Endodermal cell (in vitro differentiated cells): Measurements from ENCODE around the gene FZD10. TPM values are rescaled to one million over a fixed set of nuclear protein-coding genes. Genes with fewer than 3 reads are reported as not detected.
A peak's percentile ranks its signal among the peaks of the same experiment; 100 is the strongest.

Source experiments
- DNase-seq: peaks from one replicate; pipeline ENCODE4 v3.0.0-alpha.2; 2017
- H3K27ac ChIP-seq: 2 replicates; pipeline ENCODE4 v1.5.1; 2013; ENCODE audit warnings: mild to moderate bottlenecking, low read depth, low read length, moderate library complexity
- H3K27me3 ChIP-seq: 2 replicates; pipeline ENCODE4 v1.6.1; 2013; ENCODE audit warnings: mild to moderate bottlenecking, low read length, moderate library complexity; ENCODE audit not compliant: insufficient read depth, control insufficient read depth, poor library complexity, severe bottlenecking
- H3K36me3 ChIP-seq: 2 replicates; pipeline ENCODE4 v1.7.0; 2013; ENCODE audit warnings: mild to moderate bottlenecking, low read length, moderate library complexity; ENCODE audit not compliant: control insufficient read depth, insufficient read depth
- H3K4me1 ChIP-seq: one replicate; pipeline ENCODE4 v1.7.0; 2013; ENCODE audit warnings: low read length; ENCODE audit not compliant: control insufficient read depth, insufficient read depth
- H3K4me3 ChIP-seq: 2 replicates; pipeline ENCODE4 v1.5.1; 2013; ENCODE audit warnings: mild to moderate bottlenecking, low read length, moderate library complexity
- H3K9ac ChIP-seq: 2 replicates; pipeline ENCODE4 v1.6.1; 2013; ENCODE audit warnings: mild to moderate bottlenecking, low read length, moderate library complexity; ENCODE audit not compliant: poor library complexity, severe bottlenecking; ENCODE audit errors: extremely low read depth
- H3K9me3 ChIP-seq: 2 replicates; pipeline ENCODE4 v1.6.1; 2013; ENCODE audit warnings: mild to moderate bottlenecking, low read length, moderate library complexity; ENCODE audit not compliant: control insufficient read depth
- H3K27ac Mint-ChIP-seq: 2 replicates; pipeline ENCODE4 v1.8.0; 2020; ENCODE audit warnings: mixed read lengths
- H3K27me3 Mint-ChIP-seq: 2 replicates; pipeline ENCODE4 v1.8.0; 2021; ENCODE audit warnings: mild to moderate bottlenecking, mixed read lengths; ENCODE audit not compliant: insufficient read depth
- H3K36me3 Mint-ChIP-seq: 2 replicates; pipeline ENCODE4 v1.8.0; 2020; ENCODE audit warnings: low read depth, mixed read lengths
- H3K4me1 Mint-ChIP-seq: 2 replicates; pipeline ENCODE4 v1.8.0; 2020; ENCODE audit warnings: mixed read lengths
- H3K4me3 Mint-ChIP-seq: 2 replicates; pipeline ENCODE4 v1.8.0; 2020; ENCODE audit warnings: mild to moderate bottlenecking, moderate library complexity, mixed read lengths
- H3K9me3 Mint-ChIP-seq: 2 replicates; pipeline ENCODE4 v1.8.0; 2020; ENCODE audit warnings: mild to moderate bottlenecking, mixed read lengths
- WGBS, 2 experiments: methylation state at CpG; one replicate each; pipeline versions ENCODE4 v1.1.5 to v1.1.7; 2013; ENCODE audit warnings: missing lambda C conversion rate in 2 of 2, mixed read lengths in 1 of 2; ENCODE audit not compliant: insufficient coverage in 1 of 2, insufficient read length in 1 of 2; 5-methylcytosine and 5-hydroxymethylcytosine counted together
- total RNA-seq, 2 donors: library from RNA; stranded (reverse); fragmentation: NEBNext Ultra II Directional in 1 of 2; extraction: Animal tissue kit (Norgen Biotek cat#: 25700) in 1 of 2; gene quantifications; 2 replicates in 1 of 2; 3 replicates in 1 of 2; pipeline ENCODE4 v1.2.1, GENCODE V29; 2021
- TF ChIP-seq, protein P1 (sequence below): fragments of 200-600 bp; sonication (generic); conservative IDR thresholded peaks from 2 replicates; pipeline ENCODE4 v1.5.0; 2021; ENCODE audit warnings: antibody characterized with exemption, mild to moderate bottlenecking

The FZD10 gene
- total RNA-seq, 2 donors from 2014 or later: 0.18 TPM; not detected in 1

DNA sequence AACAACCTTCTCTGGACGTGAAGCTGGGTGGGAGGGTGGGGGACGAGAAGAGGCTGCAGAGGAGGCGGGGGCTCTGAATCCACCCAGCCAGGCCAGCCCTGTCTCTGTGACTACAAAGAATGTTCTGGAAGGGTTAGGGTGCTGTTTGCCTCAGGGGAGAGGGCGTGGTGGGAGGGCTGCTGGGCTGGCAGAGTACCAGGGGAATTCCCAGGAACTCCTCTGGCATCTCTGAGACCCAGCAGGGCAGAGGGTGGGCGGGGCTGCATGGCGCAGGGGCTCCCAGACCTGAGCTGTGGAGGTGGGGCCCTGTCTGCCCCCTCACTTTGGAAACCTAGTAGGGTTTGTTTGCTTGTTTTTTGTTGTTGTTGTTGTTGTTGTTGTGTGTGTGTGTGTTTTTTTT lies 45.5 kb upstream of the FZD10 start:
- Histone ChIP-seq H3K4me1 (no peaks in the 10 kb centered on the region), H3K27me3 (peaks cover 19% of the 10 kb centered on the region), H3K9me3 (no peaks in the 10 kb centered on the region), H3K9ac (no peak overlapping the region), H3K4me3 (no peak overlapping the region), H3K27ac (no peak overlapping the region), H3K36me3 (no peaks in the 10 kb centered on the region)
- peak; percentile 57 for DNase-seq
- no peaks in the 10 kb centered on the region for H3K36me3 Mint-ChIP-seq
- no peaks in the 10 kb centered on the region for H3K9me3 Mint-ChIP-seq
- TF ChIP-seq, protein P1, sequence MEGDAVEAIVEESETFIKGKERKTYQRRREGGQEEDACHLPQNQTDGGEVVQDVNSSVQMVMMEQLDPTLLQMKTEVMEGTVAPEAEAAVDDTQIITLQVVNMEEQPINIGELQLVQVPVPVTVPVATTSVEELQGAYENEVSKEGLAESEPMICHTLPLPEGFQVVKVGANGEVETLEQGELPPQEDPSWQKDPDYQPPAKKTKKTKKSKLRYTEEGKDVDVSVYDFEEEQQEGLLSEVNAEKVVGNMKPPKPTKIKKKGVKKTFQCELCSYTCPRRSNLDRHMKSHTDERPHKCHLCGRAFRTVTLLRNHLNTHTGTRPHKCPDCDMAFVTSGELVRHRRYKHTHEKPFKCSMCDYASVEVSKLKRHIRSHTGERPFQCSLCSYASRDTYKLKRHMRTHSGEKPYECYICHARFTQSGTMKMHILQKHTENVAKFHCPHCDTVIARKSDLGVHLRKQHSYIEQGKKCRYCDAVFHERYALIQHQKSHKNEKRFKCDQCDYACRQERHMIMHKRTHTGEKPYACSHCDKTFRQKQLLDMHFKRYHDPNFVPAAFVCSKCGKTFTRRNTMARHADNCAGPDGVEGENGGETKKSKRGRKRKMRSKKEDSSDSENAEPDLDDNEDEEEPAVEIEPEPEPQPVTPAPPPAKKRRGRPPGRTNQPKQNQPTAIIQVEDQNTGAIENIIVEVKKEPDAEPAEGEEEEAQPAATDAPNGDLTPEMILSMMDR: no peak
- H3K4me1 Mint-ChIP-seq: peaks cover 4% of the 10 kb centered on the region
- no peak overlapping the region for H3K27ac Mint-ChIP-seq
- H3K4me3 Mint-ChIP-seq: no peak overlapping the region
- H3K27me3 Mint-ChIP-seq: peaks cover 62% of the 10 kb centered on the region
- 60 to 87% methylated on average over 1 to 6 of the region's 6 CpGs for WGBS, 2 experiments

DNA sequence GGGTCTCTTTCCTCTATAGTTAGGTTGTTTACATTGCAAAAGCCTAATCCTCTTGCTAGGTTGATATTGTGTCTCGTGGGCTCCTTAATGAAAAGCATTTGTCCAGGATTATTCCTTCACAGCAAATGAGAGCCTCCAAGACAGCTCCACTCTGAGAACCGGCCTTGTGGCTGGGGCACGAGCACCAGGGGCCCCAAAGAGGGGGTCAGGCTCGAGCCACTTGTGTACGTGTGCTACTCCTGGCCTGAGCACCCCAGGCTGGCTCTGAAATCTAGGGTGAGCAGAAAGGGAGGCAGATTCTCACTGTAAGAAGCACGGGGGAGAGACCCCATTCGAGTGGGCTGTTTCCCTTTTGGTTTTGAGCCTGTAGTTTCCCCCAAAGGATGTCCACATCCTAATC lies 45.0 kb upstream of the FZD10 start:
- H3K9ac ChIP-seq: no peak overlapping the region
- no peak for DNase-seq
- TF ChIP-seq, protein P1: no peak
- peaks cover 21% of the 10 kb centered on the region for H3K27me3 ChIP-seq
- no peaks in the 10 kb centered on the region for H3K4me1 ChIP-seq
- no peak overlapping the region for H3K4me3 ChIP-seq
- H3K4me1 Mint-ChIP-seq: peaks cover 4% of the 10 kb centered on the region
- 82 to 89% methylated on average over 3 to 7 of the region's 7 CpGs for WGBS, 2 experiments
- H3K27ac ChIP-seq: no peak overlapping the region
- H3K27ac Mint-ChIP-seq: no peak overlapping the region
- H3K36me3 Mint-ChIP-seq: no peaks in the 10 kb centered on the region
- no peaks in the 10 kb centered on the region for H3K9me3 Mint-ChIP-seq
- H3K4me3 Mint-ChIP-seq: no peak overlapping the region
- H3K36me3 ChIP-seq: no peaks in the 10 kb centered on the region
- peaks cover 62% of the 10 kb centered on the region for H3K27me3 Mint-ChIP-seq
- no peaks in the 10 kb centered on the region for H3K9me3 ChIP-seq

DNA sequence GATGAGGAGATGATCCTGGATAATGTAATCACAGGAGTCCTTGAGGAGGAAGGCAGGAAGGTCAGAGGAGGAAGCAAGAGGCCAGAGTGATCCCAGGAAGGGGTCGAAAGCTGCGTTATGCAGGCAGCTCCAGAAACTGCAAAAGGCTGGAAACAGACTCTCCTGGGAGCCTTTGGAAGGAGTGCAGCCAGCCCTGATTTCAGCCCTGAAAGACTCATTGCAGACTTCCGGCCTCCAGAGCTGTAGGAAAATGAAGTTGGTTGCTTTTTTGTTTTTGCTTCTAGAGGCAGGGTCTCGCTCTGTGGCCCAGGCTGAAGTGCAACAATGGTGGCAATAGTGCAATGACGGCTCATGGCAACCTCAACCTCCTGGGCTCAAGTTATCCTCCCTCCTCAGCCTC lies 44.6 kb upstream of the FZD10 start:
- Mint-ChIP-seq H3K4me3 (no peak overlapping the region), H3K36me3 (no peaks in the 10 kb centered on the region), H3K4me1 (peaks cover 4% of the 10 kb centered on the region), H3K9me3 (no peaks in the 10 kb centered on the region), H3K27me3 (peaks cover 62% of the 10 kb centered on the region), H3K27ac (no peak overlapping the region)
- Histone ChIP-seq H3K27ac (no peak overlapping the region), H3K9ac (no peak overlapping the region), H3K9me3 (no peaks in the 10 kb centered on the region), H3K4me3 (no peak overlapping the region), H3K4me1 (no peaks in the 10 kb centered on the region), H3K36me3 (no peaks in the 10 kb centered on the region), H3K27me3 (peaks cover 21% of the 10 kb centered on the region)
- no peak for DNase-seq
- TF ChIP-seq, protein P1: no peak
- WGBS, 2 experiments: 79 to 88% methylated on average over 4 to 5 of the region's 5 CpGs
